MCF 10A (cell line): ENCODE data around the gene TACR2. TPM values are rescaled to one million over a fixed set of nuclear protein-coding genes. Genes with fewer than 3 reads are reported as not detected.

Experiments used
- BruUV-seq: library from RNA; stranded (reverse); fragments of 400-500 nt; replicated peaks from 2 replicates; lab custom pipeline; 2021; lab: Mats Ljungman, UMichigan
- CTCF ChIA-PET: fragments of 300-600 bp; sonication (Branson Sonifier 250); formaldehyde crosslinking; extraction: SDS; loops from one replicate; lab custom pipeline; 2021; ENCODE audit warnings: antibody characterized with exemption, inconsistent platforms; lab: Yijun Ruan, JAX
- POLR2A ChIA-PET: fragments of 300-600, 350-650 bp; sonication (Branson Sonifier 250); formaldehyde crosslinking; extraction: SDS; loops from one replicate; lab custom pipeline; 2020; ENCODE audit warnings: antibody characterized with exemption, inconsistent platforms; lab: Yijun Ruan, JAX
- DNase-seq: peaks from one replicate; pipeline ENCODE4 v3.0.0-alpha.2; 2018; ENCODE audit not compliant: unreplicated experiment
- H3K27ac Mint-ChIP-seq: one replicate; pipeline ENCODE4 v1.8.0; 2022; ENCODE audit warnings: mild to moderate bottlenecking, low read depth, mixed read lengths; ENCODE audit not compliant: unreplicated experiment
- H3K27me3 Mint-ChIP-seq: one replicate; pipeline ENCODE4 v1.8.0; 2022; ENCODE audit warnings: mixed read lengths; ENCODE audit not compliant: insufficient read depth, unreplicated experiment
- H3K36me3 Mint-ChIP-seq: one replicate; pipeline ENCODE4 v1.8.0; 2022; ENCODE audit warnings: mild to moderate bottlenecking, moderate library complexity, mixed read lengths; ENCODE audit not compliant: insufficient read depth, unreplicated experiment
- H3K4me1 Mint-ChIP-seq: one replicate; pipeline ENCODE4 v1.8.0; 2022; ENCODE audit warnings: mixed read lengths; ENCODE audit not compliant: insufficient read depth, unreplicated experiment
- H3K4me3 Mint-ChIP-seq: one replicate; pipeline ENCODE4 v1.8.0; 2022; ENCODE audit warnings: mild to moderate bottlenecking, moderate library complexity, mixed read lengths; ENCODE audit not compliant: unreplicated experiment
- H3K9me3 Mint-ChIP-seq: one replicate; pipeline ENCODE4 v1.8.0; 2022; ENCODE audit warnings: mixed read lengths; ENCODE audit not compliant: unreplicated experiment
- CTCF ChIP-seq: fragments of 200-600 bp; IDR thresholded peaks from one replicate; pipeline ENCODE4 v1.8.0; 2022; ENCODE audit warnings: antibody characterized with exemption, mild to moderate bottlenecking; ENCODE audit not compliant: unreplicated experiment
- intact Hi-C: fragments of 100-400 bp; cut with micrococcal nuclease; formaldehyde crosslinking; loops from 2 replicates; pipeline ENCODE4 v1.14.1; 2022
- total RNA-seq: library from RNA; stranded (reverse); gene quantifications from 2 replicates; pipeline ENCODE4 v1.2.3, GENCODE V29; 2022

Gene TACR2
- total RNA-seq, 1 experiment from 2014 or later = not detected

GRCh38 chr10:69406302-69406811 lies 10.4 kb downstream of the TACR2 start:
- intact Hi-C loops = no loop called here
- Mint-ChIP-seq H3K36me3 (peaks cover 36% of the 10 kb centered on the region), H3K4me3 (no peak overlapping the region), H3K27me3 (no peaks in the 10 kb centered on the region), H3K4me1 (peaks cover 16% of the 10 kb centered on the region), H3K27ac (no peak overlapping the region), H3K9me3 (no peaks in the 10 kb centered on the region)
- TF ChIP-seq CTCF = no peak
- DNase-seq = no peak
- no TSS peak for BruUV-seq
- POLR2A ChIA-PET = interaction anchor here (0.9 to 1.3 kb wide), 2 partner anchors 81 to 178 kb away, joined by 3 to 5 read pairs; no protein-coding TSS in a partner anchor
- CTCF ChIA-PET = interaction anchor here (0.6 to 1.7 kb wide), 10 partner anchors 7 to 274 kb away, joined by 3 to 10 read pairs (median 3); no protein-coding TSS in a partner anchor

- Mint-ChIP-seq H3K4me1 (peaks cover 16% of the 10 kb centered on the region), H3K9me3 (no peaks in the 10 kb centered on the region), H3K27ac (no peak overlapping the region), H3K36me3 (peaks cover 36% of the 10 kb centered on the region), H3K4me3 (no peak overlapping the region), H3K27me3 (no peaks in the 10 kb centered on the region)
- DNase-seq = no peak
- BruUV-seq = no TSS peak
- ChIA-PET CTCF (interaction anchor here (0.6 to 1.2 kb wide), 6 partner anchors 11 to 260 kb away, joined by 3 to 7 read pairs (median 3); no protein-coding TSS in a partner anchor), POLR2A (interaction anchor here (0.6 to 0.7 kb wide), 2 partner anchors 34 to 72 kb away, joined by 3 read pairs; no protein-coding TSS in a partner anchor)
- TF ChIP-seq CTCF = no peak
- intact Hi-C loops = no loop called here
Measured at GRCh38 chr10:69405221-69405620, 11.5 kb downstream of the TACR2 start.

GRCh38 chr10:69404786-69405185 lies 11.9 kb downstream of the TACR2 start:
- TF ChIP-seq CTCF = no peak
- Mint-ChIP-seq H3K9me3 (no peaks in the 10 kb centered on the region), H3K27ac (no peak overlapping the region), H3K27me3 (no peaks in the 10 kb centered on the region), H3K4me1 (peaks cover 16% of the 10 kb centered on the region), H3K4me3 (no peak overlapping the region), H3K36me3 (peaks cover 38% of the 10 kb centered on the region)
- POLR2A ChIA-PET = interaction anchor here (0.6 kb wide), 2 partner anchors 71 to 85 kb away, joined by 3 read pairs; no protein-coding TSS in a partner anchor
- intact Hi-C loops = no loop called here
- no peak for DNase-seq
- CTCF ChIA-PET = interaction anchor here (0.6 to 2.3 kb wide), 5 partner anchors 12 to 165 kb away, joined by 3 to 11 read pairs (median 3); no protein-coding TSS in a partner anchor
- BruUV-seq = no TSS peak

GRCh38 chr10:69403519-69403918 lies 13.2 kb downstream of the TACR2 start:
- intact Hi-C loops = no loop called here
- ChIA-PET CTCF (interaction anchor here (2.0 to 2.3 kb wide), 2 partner anchors 11 to 165 kb away, joined by 5 to 11 read pairs; no protein-coding TSS in a partner anchor), POLR2A (interaction anchor here (1.2 to 1.3 kb wide), 2 partner anchors 44 to 191 kb away, joined by 3 to 5 read pairs; no protein-coding TSS in a partner anchor)
- Mint-ChIP-seq H3K4me3 (no peak overlapping the region), H3K36me3 (peaks cover 49% of the 10 kb centered on the region), H3K9me3 (no peaks in the 10 kb centered on the region), H3K27ac (no peak overlapping the region), H3K27me3 (no peaks in the 10 kb centered on the region), H3K4me1 (peaks cover 15% of the 10 kb centered on the region)
- TF ChIP-seq CTCF = no peak
- BruUV-seq = no TSS peak
- no peak for DNase-seq
